ENCODE data around the gene PHACTR2.
"Not testable (repeated sequence)": the region's sequence is repeated elsewhere in the genome, so short reads cannot be mapped to it uniquely, and the experiment has no call there.

PHACTR2 gene

GRCh38 chr6:143666007-143666406, 11.8 kb upstream of the PHACTR2 start:
- not testable (repeated sequence) for H3K79me1 ChIP-seq (ENCODE audit: low read length); H3K4me3 ChIP-seq (ENCODE audit: low read length); H3K4ac ChIP-seq (ENCODE audit: low read depth, low read length); H3K79me2 ChIP-seq (ENCODE audit: control insufficient read depth, insufficient read depth, low read length); H3K18ac ChIP-seq (ENCODE audit: low read length); H2BK120ac ChIP-seq (ENCODE audit: low read depth, low read length); DNase-seq; H4K5ac ChIP-seq (ENCODE audit: low read length); H2AK5ac ChIP-seq (ENCODE audit: low read length); H3K27me3 ChIP-seq (ENCODE audit: insufficient read depth, low read length, poor library complexity); H3K23ac ChIP-seq (ENCODE audit: low read length); H3K56ac ChIP-seq (ENCODE audit: low read length); H3K27ac ChIP-seq (ENCODE audit: low read depth, low read length); H4K8ac ChIP-seq (ENCODE audit: low read depth, low read length); H3K36me3 ChIP-seq (ENCODE audit: control insufficient read depth, insufficient read depth, low read length); H3K4me1 ChIP-seq (ENCODE audit: control insufficient read depth, low read depth, low read length); H2BK5ac ChIP-seq (ENCODE audit: low read length); H3K9ac ChIP-seq (ENCODE audit: low read length); H2BK15ac ChIP-seq (replicated peaks; ENCODE audit: low read depth); H3K4me2 ChIP-seq (ENCODE audit: low read length)
- no CpG with 5 or more reads among the region's 1 CpG for WGBS (ENCODE audit: extremely low coverage, insufficient coverage, low lambda C conversion rate)

GRCh38 chr6:143669483-143669882, 8.3 kb upstream of the PHACTR2 start:
- H3K56ac ChIP-seq (ENCODE audit: low read length); H3K4me2 ChIP-seq (ENCODE audit: low read length); H3K4me3 ChIP-seq (ENCODE audit: low read length); H2BK120ac ChIP-seq (ENCODE audit: low read depth, low read length); H3K23ac ChIP-seq (ENCODE audit: low read length); H4K5ac ChIP-seq (ENCODE audit: low read length); H3K79me1 ChIP-seq (ENCODE audit: low read length); H4K8ac ChIP-seq (ENCODE audit: low read depth, low read length); H3K18ac ChIP-seq (ENCODE audit: low read length); H3K79me2 ChIP-seq (ENCODE audit: control insufficient read depth, insufficient read depth, low read length); H2BK15ac ChIP-seq (replicated peaks; ENCODE audit: low read depth); H2AK5ac ChIP-seq (ENCODE audit: low read length); H3K9ac ChIP-seq (ENCODE audit: low read length); H3K4ac ChIP-seq (ENCODE audit: low read depth, low read length); DNase-seq; H3K27me3 ChIP-seq (ENCODE audit: insufficient read depth, low read length, poor library complexity); H3K27ac ChIP-seq (ENCODE audit: low read depth, low read length); H2BK5ac ChIP-seq (ENCODE audit: low read length); H3K4me1 ChIP-seq (ENCODE audit: control insufficient read depth, low read depth, low read length); H3K36me3 ChIP-seq (ENCODE audit: control insufficient read depth, insufficient read depth, low read length): not testable (repeated sequence)
- no CpG with 5 or more reads among the region's 1 CpG for WGBS (ENCODE audit: extremely low coverage, insufficient coverage, low lambda C conversion rate)

- H2AK5ac ChIP-seq (ENCODE audit: low read length) = no peak overlapping the region
- H3K56ac ChIP-seq (ENCODE audit: low read length) = no peak overlapping the region
- no peak overlapping the region for H3K4me3 ChIP-seq (ENCODE audit: low read length)
- no peak overlapping the region for H3K9ac ChIP-seq (ENCODE audit: low read length)
- no peak overlapping the region for H3K4ac ChIP-seq (ENCODE audit: low read depth, low read length)
- DNase-seq = peak; percentile 91
- no peak overlapping the region for H3K4me2 ChIP-seq (ENCODE audit: low read length)
- H4K5ac ChIP-seq (ENCODE audit: low read length) = no peak overlapping the region
- no peaks in the 10 kb centered on the region for H3K79me2 ChIP-seq (ENCODE audit: control insufficient read depth, insufficient read depth, low read length)
- no peak overlapping the region for H3K27ac ChIP-seq (ENCODE audit: low read depth, low read length)
- peak overlapping the region; percentile 7 for H2BK15ac ChIP-seq (replicated peaks; ENCODE audit: low read depth)
- no peaks in the 10 kb centered on the region for H3K27me3 ChIP-seq (ENCODE audit: insufficient read depth, low read length, poor library complexity)
- no peak overlapping the region for H2BK5ac ChIP-seq (ENCODE audit: low read length)
- H3K4me1 ChIP-seq (ENCODE audit: control insufficient read depth, low read depth, low read length) = peaks cover 8% of the 10 kb centered on the region
- no CpG with 5 or more reads among the region's 4 CpGs for WGBS (ENCODE audit: extremely low coverage, insufficient coverage, low lambda C conversion rate)
- no peaks in the 10 kb centered on the region for H3K79me1 ChIP-seq (ENCODE audit: low read length)
- no peak overlapping the region for H2BK120ac ChIP-seq (ENCODE audit: low read depth, low read length)
- H3K36me3 ChIP-seq (ENCODE audit: control insufficient read depth, insufficient read depth, low read length) = no peaks in the 10 kb centered on the region
- H4K8ac ChIP-seq (ENCODE audit: low read depth, low read length) = no peak overlapping the region
- H3K18ac ChIP-seq (ENCODE audit: low read length) = peak overlapping the region; percentile 18
- H3K23ac ChIP-seq (ENCODE audit: low read length) = no peak overlapping the region
Observed at GRCh38 chr6:143673669-143674068, 4.1 kb upstream of the PHACTR2 start.

GRCh38 chr6:143674483-143675381, 3.0 kb upstream of the PHACTR2 start:
- Histone ChIP-seq H3K79me2 (ENCODE audit: control insufficient read depth, insufficient read depth, low read length) (peaks cover 4% of the 10 kb centered on the region), H3K4me1 (ENCODE audit: control insufficient read depth, low read depth, low read length) (peaks cover 8% of the 10 kb centered on the region), H2AK5ac (ENCODE audit: low read length) (peak overlapping the region; percentile 80), H3K4ac (ENCODE audit: low read depth, low read length) (peak overlapping the region; percentile 89), H3K79me1 (ENCODE audit: low read length) (no peaks in the 10 kb centered on the region), H2BK15ac (replicated peaks; ENCODE audit: low read depth) (peak overlapping the region; percentile 98), H4K5ac (ENCODE audit: low read length) (no peak overlapping the region), H3K4me2 (ENCODE audit: low read length) (no peak overlapping the region), H3K18ac (ENCODE audit: low read length) (peak overlapping the region; percentile 98), H4K8ac (ENCODE audit: low read depth, low read length) (no peak overlapping the region), H3K27me3 (ENCODE audit: insufficient read depth, low read length, poor library complexity) (no peaks in the 10 kb centered on the region), H3K4me3 (ENCODE audit: low read length) (no peak overlapping the region), H3K27ac (ENCODE audit: low read depth, low read length) (peak overlapping the region; percentile 75), H3K23ac (ENCODE audit: low read length) (no peak overlapping the region), H2BK5ac (ENCODE audit: low read length) (peak overlapping the region; percentile 97), H3K56ac (ENCODE audit: low read length) (peak overlapping the region; percentile 75), H2BK120ac (ENCODE audit: low read depth, low read length) (peak overlapping the region; percentile 96), H3K36me3 (ENCODE audit: control insufficient read depth, insufficient read depth, low read length) (no peaks in the 10 kb centered on the region), H3K9ac (ENCODE audit: low read length) (peak overlapping the region; percentile 2)
- no peak for DNase-seq
- WGBS (ENCODE audit: extremely low coverage, insufficient coverage, low lambda C conversion rate) = no CpG with 5 or more reads among the region's 3 CpGs

- DNase-seq = peak; percentile 82
- H3K79me2 ChIP-seq (ENCODE audit: control insufficient read depth, insufficient read depth, low read length) = peaks cover 9% of the 10 kb centered on the region
Observed at GRCh38 chr6:143675382-143675900, 2.3 kb upstream of the PHACTR2 start.

More at GRCh38 chr6:143675382-143675900, 2.3 kb upstream of the PHACTR2 start:
- no peak overlapping the region for H3K4ac ChIP-seq (ENCODE audit: low read depth, low read length)
- no peak overlapping the region for H3K9ac ChIP-seq (ENCODE audit: low read length)
- peaks cover 8% of the 10 kb centered on the region for H3K4me1 ChIP-seq (ENCODE audit: control insufficient read depth, low read depth, low read length)
- no peaks in the 10 kb centered on the region for H3K27me3 ChIP-seq (ENCODE audit: insufficient read depth, low read length, poor library complexity)
- no peak overlapping the region for H3K4me2 ChIP-seq (ENCODE audit: low read length)
- no peak overlapping the region for H3K4me3 ChIP-seq (ENCODE audit: low read length)
- H3K23ac ChIP-seq (ENCODE audit: low read length) = no peak overlapping the region
- peak overlapping the region; percentile 96 for H2BK15ac ChIP-seq (replicated peaks; ENCODE audit: low read depth)
- peak overlapping the region; percentile 17 for H3K27ac ChIP-seq (ENCODE audit: low read depth, low read length)
- peak overlapping the region; percentile 46 for H3K56ac ChIP-seq (ENCODE audit: low read length)
- no peaks in the 10 kb centered on the region for H3K79me1 ChIP-seq (ENCODE audit: low read length)
- no peak overlapping the region for H2BK120ac ChIP-seq (ENCODE audit: low read depth, low read length)
- H2AK5ac ChIP-seq (ENCODE audit: low read length) = no peak overlapping the region
- H2BK5ac ChIP-seq (ENCODE audit: low read length) = peak overlapping the region; percentile 61
- H4K8ac ChIP-seq (ENCODE audit: low read depth, low read length) = no peak overlapping the region
- H4K5ac ChIP-seq (ENCODE audit: low read length) = no peak overlapping the region
- no peaks in the 10 kb centered on the region for H3K36me3 ChIP-seq (ENCODE audit: control insufficient read depth, insufficient read depth, low read length)
- peak overlapping the region; percentile 64 for H3K18ac ChIP-seq (ENCODE audit: low read length)

All from mesendoderm (in vitro differentiated cells).